ENCODE data around the gene FCAR. TPM values are rescaled to one million over a fixed set of nuclear protein-coding genes. Genes with fewer than 3 reads are reported as not detected.
"Not testable (repeated sequence)": the region's sequence is repeated elsewhere in the genome, so short reads cannot be mapped to it uniquely, and the experiment has no call there.

Gene FCAR
- total and polyA plus RNA-seq, 2 experiments from 2014 or later: not detected

DNA sequence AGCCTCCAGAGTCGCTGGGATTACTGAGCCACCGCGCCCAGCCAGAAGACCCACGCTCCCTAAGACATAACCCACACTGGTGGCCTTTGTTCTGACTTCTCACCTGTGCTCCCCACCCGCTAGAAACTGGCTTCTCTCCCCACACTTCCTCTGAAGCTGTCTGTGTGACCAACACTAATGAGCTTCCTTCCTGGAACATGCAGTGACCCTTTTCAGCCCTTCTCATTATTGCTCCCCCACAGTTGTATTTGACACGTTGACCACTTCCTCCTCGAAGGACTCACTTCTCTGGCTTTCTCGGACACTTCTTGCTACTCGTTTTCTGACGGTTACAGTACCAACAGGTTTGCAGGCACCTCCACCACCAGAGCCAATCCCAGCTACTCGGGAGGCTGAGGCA, 42.8 kb downstream of the FCAR start:
- no peak overlapping the region for H3K4me2 ChIP-seq (ENCODE audit: unreplicated experiment)
- no peaks in the 10 kb centered on the region for H3K27me3 ChIP-seq (replicated peaks; ENCODE audit: insufficient read depth)
- H3K4me1 ChIP-seq (ENCODE audit: insufficient read depth): no peaks in the 10 kb centered on the region
- no peaks in the 10 kb centered on the region for H3F3A ChIP-seq (ENCODE audit: insufficient read depth)
- H3K27ac ChIP-seq: no peak overlapping the region
- H3K4me3 ChIP-seq: no peak overlapping the region
- no peak overlapping the region for H2AFZ ChIP-seq
- no peak overlapping the region for H3K9ac ChIP-seq
- no peaks in the 10 kb centered on the region for H4K20me1 ChIP-seq (ENCODE audit: insufficient read depth)
- DNase-seq: no peak
- H3K9me3 ChIP-seq (ENCODE audit: low read depth): no peaks in the 10 kb centered on the region
- in situ Hi-C loops (cut with MboI): no loop called here
- H3K36me3 ChIP-seq (ENCODE audit: low read depth): no peaks in the 10 kb centered on the region
- TF ChIP-seq EZH2 (IDR thresholded peaks at IDR 0.05; ENCODE audit: insufficient read depth, poor library complexity, severe bottlenecking): no peak
- TF ChIP-seq EZH2phosphoT487 (IDR thresholded peaks at IDR 0.05; ENCODE audit: insufficient read depth, low read depth): no peak
- no peaks in the 10 kb centered on the region for H3K79me2 ChIP-seq (ENCODE audit: insufficient read depth)
- WGBS, 2 experiments (ENCODE audit: low coverage in 1 of 2, low lambda C conversion rate in 2 of 2, missing lambda C conversion rate in 2 of 2): 58 to 60% methylated on average over 11 of the region's 11 CpGs
- H3K9me2 ChIP-seq (ENCODE audit: insufficient read depth): no peaks in the 10 kb centered on the region

GRCh38 chr19:54918499-54918898, 44.5 kb downstream of the FCAR start:
- H3K4me1 ChIP-seq (ENCODE audit: insufficient read depth): no peaks in the 10 kb centered on the region
- in situ Hi-C loops (cut with MboI): no loop called here

GRCh38 chr19:54919646-54920563, 45.9 kb downstream of the FCAR start:
- H3K9me3 ChIP-seq (ENCODE audit: low read depth); H3K9me2 ChIP-seq (ENCODE audit: insufficient read depth); H3K36me3 ChIP-seq (ENCODE audit: low read depth); H3K79me2 ChIP-seq (ENCODE audit: insufficient read depth); H3K27ac ChIP-seq; H3F3A ChIP-seq (ENCODE audit: insufficient read depth); H3K27me3 ChIP-seq (replicated peaks; ENCODE audit: insufficient read depth); H3K9ac ChIP-seq; H2AFZ ChIP-seq; DNase-seq; H3K4me1 ChIP-seq (ENCODE audit: insufficient read depth); H4K20me1 ChIP-seq (ENCODE audit: insufficient read depth); in situ Hi-C loops (cut with MboI); H3K4me2 ChIP-seq (ENCODE audit: unreplicated experiment); H3K4me3 ChIP-seq: not testable (repeated sequence)
- WGBS, 2 experiments (ENCODE audit: low coverage in 1 of 2, low lambda C conversion rate in 2 of 2, missing lambda C conversion rate in 2 of 2): 16 to 18% methylated on average over 21 to 24 of the region's 24 CpGs

More at GRCh38 chr19:54918499-54918898, 44.5 kb downstream of the FCAR start:
- no peak for DNase-seq
- H2AFZ ChIP-seq: no peak overlapping the region
- H3K9ac ChIP-seq: no peak overlapping the region
- H3K4me2 ChIP-seq (ENCODE audit: unreplicated experiment): no peak overlapping the region
- no peaks in the 10 kb centered on the region for H3K27me3 ChIP-seq (replicated peaks; ENCODE audit: insufficient read depth)
- no peaks in the 10 kb centered on the region for H4K20me1 ChIP-seq (ENCODE audit: insufficient read depth)
- H3K79me2 ChIP-seq (ENCODE audit: insufficient read depth): no peaks in the 10 kb centered on the region
- TF ChIP-seq EZH2 (IDR thresholded peaks at IDR 0.05; ENCODE audit: insufficient read depth, poor library complexity, severe bottlenecking): no peak
- TF ChIP-seq EZH2phosphoT487 (IDR thresholded peaks at IDR 0.05; ENCODE audit: insufficient read depth, low read depth): no peak
- no peaks in the 10 kb centered on the region for H3K9me3 ChIP-seq (ENCODE audit: low read depth)
- no peak overlapping the region for H3K27ac ChIP-seq
- H3K4me3 ChIP-seq: no peak overlapping the region
- no peaks in the 10 kb centered on the region for H3K9me2 ChIP-seq (ENCODE audit: insufficient read depth)
- WGBS, 2 experiments (ENCODE audit: low coverage in 1 of 2, low lambda C conversion rate in 2 of 2, missing lambda C conversion rate in 2 of 2): 72 to 78% methylated on average over 9 of the region's 9 CpGs
- H3K36me3 ChIP-seq (ENCODE audit: low read depth): no peaks in the 10 kb centered on the region
- no peaks in the 10 kb centered on the region for H3F3A ChIP-seq (ENCODE audit: insufficient read depth)

- no peaks in the 10 kb centered on the region for H3K4me1 ChIP-seq (ENCODE audit: insufficient read depth)
- no peak for DNase-seq
- no peaks in the 10 kb centered on the region for H3K36me3 ChIP-seq (ENCODE audit: low read depth)
- 32 to 34% methylated on average over 7 of the region's 7 CpGs for WGBS, 2 experiments (ENCODE audit: low coverage in 1 of 2, low lambda C conversion rate in 2 of 2, missing lambda C conversion rate in 2 of 2)
- no peak overlapping the region for H3K4me3 ChIP-seq
- H3K27me3 ChIP-seq (replicated peaks; ENCODE audit: insufficient read depth): no peaks in the 10 kb centered on the region
- no peaks in the 10 kb centered on the region for H3F3A ChIP-seq (ENCODE audit: insufficient read depth)
- no peaks in the 10 kb centered on the region for H3K9me3 ChIP-seq (ENCODE audit: low read depth)
- H3K9me2 ChIP-seq (ENCODE audit: insufficient read depth): no peaks in the 10 kb centered on the region
- no peak overlapping the region for H2AFZ ChIP-seq
- no peak overlapping the region for H3K9ac ChIP-seq
- H3K4me2 ChIP-seq (ENCODE audit: unreplicated experiment): no peak overlapping the region
- in situ Hi-C loops (cut with MboI): no loop called here
- no peak for TF ChIP-seq EZH2phosphoT487 (IDR thresholded peaks at IDR 0.05; ENCODE audit: insufficient read depth, low read depth)
- TF ChIP-seq EZH2 (IDR thresholded peaks at IDR 0.05; ENCODE audit: insufficient read depth, poor library complexity, severe bottlenecking): no peak
- no peaks in the 10 kb centered on the region for H4K20me1 ChIP-seq (ENCODE audit: insufficient read depth)
- H3K27ac ChIP-seq: no peak overlapping the region
- H3K79me2 ChIP-seq (ENCODE audit: insufficient read depth): no peaks in the 10 kb centered on the region
Observed at GRCh38 chr19:54921082-54921481, 47.0 kb downstream of the FCAR start.
